ENCODE results near the gene SLC12A2. TPM values are rescaled to one million over a fixed set of nuclear protein-coding genes. Genes with fewer than 3 reads are reported as not detected.

The SLC12A2 gene
- total RNA-seq, 1 experiment from 2014 or later = 36.9 TPM

DNA sequence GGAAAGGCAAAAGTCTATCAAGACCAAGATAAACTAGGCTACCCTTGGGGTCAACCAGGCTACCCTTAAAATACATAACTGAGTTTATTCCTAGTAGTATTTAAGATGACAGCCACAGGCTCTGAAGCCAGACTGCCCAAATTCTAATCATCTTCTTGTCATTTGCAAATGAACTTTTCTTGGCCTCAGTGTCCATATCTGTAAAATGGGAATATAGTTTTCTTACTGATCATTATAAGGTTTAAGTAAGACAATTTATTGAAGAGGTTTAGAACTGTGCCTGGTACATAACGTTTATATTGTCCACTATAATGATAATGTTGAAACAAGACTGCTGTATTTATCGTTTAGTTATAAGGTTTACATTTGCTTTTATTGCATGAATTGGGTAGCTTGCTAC, 112.5 kb downstream of the SLC12A2 start:
- DNase-seq (ENCODE audit: low read depth, low spot score) = no peak
- TF ChIP-seq TCF7L2 (IDR thresholded peaks at IDR 0.05; ENCODE audit: low read depth, low read length) (no peak), SIN3A (IDR thresholded peaks at IDR 0.05; ENCODE audit: borderline replicate concordance, insufficient read depth, low read depth, low read length) (no peak), CTCF (IDR thresholded peaks at IDR 0.05) (no peak), REST (IDR thresholded peaks at IDR 0.05; ENCODE audit: insufficient read depth in 1 of 2, low read depth in 2 of 2, low read length in 1 of 2) (no peak), POLR2AphosphoS5 (IDR thresholded peaks at IDR 0.05; ENCODE audit: low read depth, low read length) (no peak)
- intact Hi-C loops (cut with micrococcal nuclease; ENCODE audit: unreplicated experiment) (no loop called here), in situ Hi-C loops (cut with HindIII; ENCODE audit: low pct_unique_long_range_greater_than_20kb, low sequenced_read_pairs) (no loop called here)
- CTCF ChIA-PET = no interaction called here
- POLR2A ChIA-PET = no interaction called here
- Histone ChIP-seq H3K36me3 (ENCODE audit: control insufficient read depth, insufficient read depth, low read length) (no peaks in the 10 kb centered on the region), H3K4me3 (ENCODE audit: low read depth in 2 of 2, low read length in 2 of 2) (no peak overlapping the region), H3K27ac (ENCODE audit: low read length) (no peak overlapping the region), H3K4me1 (ENCODE audit: control insufficient read depth, insufficient read depth, low read length) (peaks cover 1% of the 10 kb centered on the region; the same call in 1 of the 2 replicates), H3K27me3 (ENCODE audit: control insufficient read depth, insufficient read depth, low read length) (peaks cover 2% of the 10 kb centered on the region; the same call in 1 of the 2 replicates), H3K9me3 (ENCODE audit: control insufficient read depth, insufficient read depth, low read depth, low read length) (no peaks in the 10 kb centered on the region)
- ATAC-seq = no peak
- no TSS peak for BruUV-seq (replicated peaks)

DNA sequence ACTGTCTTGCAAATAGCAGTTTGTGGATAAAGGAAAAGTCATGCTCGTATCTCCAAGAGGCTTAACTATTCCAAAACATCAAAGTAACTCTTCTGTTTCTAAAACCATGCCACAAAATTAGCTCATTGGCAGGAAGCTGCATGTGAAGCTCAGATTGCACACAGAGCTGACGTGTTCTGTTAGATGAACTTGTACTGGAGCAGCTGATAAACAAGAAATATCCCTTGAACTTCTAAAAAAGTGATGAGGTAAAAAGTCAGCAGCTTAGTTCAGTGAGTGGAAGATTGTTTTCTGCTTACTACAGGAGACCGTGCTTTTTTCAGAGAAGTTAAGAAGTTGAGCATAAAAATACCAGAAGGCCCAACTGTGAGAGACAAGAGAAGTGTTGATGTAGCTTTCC, 113.2 kb downstream of the SLC12A2 start:
- no TSS peak for BruUV-seq (replicated peaks)
- ATAC-seq = no peak
- in situ Hi-C loops (cut with HindIII; ENCODE audit: low pct_unique_long_range_greater_than_20kb, low sequenced_read_pairs) = no loop called here
- Histone ChIP-seq H3K4me1 (ENCODE audit: control insufficient read depth, insufficient read depth, low read length) (peaks cover 6% of the 10 kb centered on the region), H3K9me3 (ENCODE audit: control insufficient read depth, insufficient read depth, low read depth, low read length) (no peaks in the 10 kb centered on the region), H3K36me3 (ENCODE audit: control insufficient read depth, insufficient read depth, low read length) (no peaks in the 10 kb centered on the region), H3K27me3 (ENCODE audit: control insufficient read depth, insufficient read depth, low read length) (peaks cover 2% of the 10 kb centered on the region; the same call in 1 of the 2 replicates), H3K27ac (ENCODE audit: low read length) (no peak overlapping the region), H3K4me3 (ENCODE audit: low read depth in 2 of 2, low read length in 2 of 2) (no peak overlapping the region)
- ChIA-PET POLR2A (no interaction called here), CTCF (no interaction called here)
- no peak for DNase-seq (ENCODE audit: low read depth, low spot score)
- intact Hi-C loops (cut with micrococcal nuclease; ENCODE audit: unreplicated experiment) = no loop called here
- no peak for TF ChIP-seq POLR2AphosphoS5 (IDR thresholded peaks at IDR 0.05; ENCODE audit: low read depth, low read length)
- TF ChIP-seq SIN3A (IDR thresholded peaks at IDR 0.05; ENCODE audit: borderline replicate concordance, insufficient read depth, low read depth, low read length) = no peak
- TF ChIP-seq TCF7L2 (IDR thresholded peaks at IDR 0.05; ENCODE audit: low read depth, low read length) = no peak
- TF ChIP-seq CTCF (IDR thresholded peaks at IDR 0.05) = no peak
- TF ChIP-seq REST (IDR thresholded peaks at IDR 0.05; ENCODE audit: insufficient read depth in 1 of 2, low read depth in 2 of 2, low read length in 1 of 2) = no peak

All from Panc1 (cell line).